Stimulated activated CD4-positive, alpha-beta T cell treated with anti-CD3 and anti-CD28 coated beads, TNF-alpha, amount 100 ng/mL, for 24 hours (primary cell): ENCODE data around the gene CRACDL.
"Not testable (repeated sequence)": the region's sequence is repeated elsewhere in the genome, so short reads cannot be mapped to it uniquely, and the experiment has no call there.

Experiments used
- DNase-seq, 3 experiments: peaks; one replicate each; pipeline ENCODE4 v3.0.0-alpha.2; 2020; ENCODE audit warnings: low read depth in 3 of 3

CRACDL gene

GRCh38 chr2:98882971-98883779 is 52.9 kb downstream of the CRACDL start:
- DNase-seq = no peak

GRCh38 chr2:98882368-98882767 is 53.7 kb downstream of the CRACDL start:
- DNase-seq = no peak

- DNase-seq = no peak
These were observed 54.8 kb downstream of the CRACDL start for GRCh38 chr2:98881153-98881650.

- DNase-seq = no peak
These were observed 55.5 kb downstream of the CRACDL start for GRCh38 chr2:98880266-98881152.

GRCh38 chr2:98877658-98878057 is 58.4 kb downstream of the CRACDL start:
- DNase-seq = not testable (repeated sequence)

- no peak for DNase-seq
These were observed 59.3 kb downstream of the CRACDL start for GRCh38 chr2:98876741-98877140.

- DNase-seq = no peak
These were observed 60.3 kb downstream of the CRACDL start for GRCh38 chr2:98875746-98876145.

GRCh38 chr2:98875081-98875728 is 60.8 kb downstream of the CRACDL start:
- no peak for DNase-seq

- no peak for DNase-seq
These were observed 61.8 kb downstream of the CRACDL start for GRCh38 chr2:98874186-98874689.

- no peak for DNase-seq
These were observed 63.5 kb downstream of the CRACDL start for GRCh38 chr2:98872526-98872925.

- no peak for DNase-seq
These were observed 64.5 kb downstream of the CRACDL start for GRCh38 chr2:98871506-98871905.

GRCh38 chr2:98870516-98871158 is 65.4 kb downstream of the CRACDL start:
- DNase-seq = no peak

- DNase-seq = no peak
These were observed 66.2 kb downstream of the CRACDL start for GRCh38 chr2:98869870-98870269.

- no peak for DNase-seq
These were observed 66.8 kb downstream of the CRACDL start for GRCh38 chr2:98869272-98869641.

GRCh38 chr2:98868548-98869271 is 67.3 kb downstream of the CRACDL start:
- no peak for DNase-seq

GRCh38 chr2:98867539-98868309 is 68.3 kb downstream of the CRACDL start:
- DNase-seq = no peak

- no peak for DNase-seq
These were observed 70.0 kb downstream of the CRACDL start for GRCh38 chr2:98866033-98866432.

GRCh38 chr2:98861601-98862000 is 74.4 kb downstream of the CRACDL start:
- no peak for DNase-seq

- DNase-seq = no peak
These were observed 76.7 kb downstream of the CRACDL start for GRCh38 chr2:98859323-98859722.

GRCh38 chr2:98857001-98857400 is 79.0 kb downstream of the CRACDL start:
- DNase-seq = no peak
